CD14-positive monocyte (primary cell): Measurements from ENCODE around the gene KNDC1. TPM values are rescaled to one million over a fixed set of nuclear protein-coding genes. Genes with fewer than 3 reads are reported as not detected.
A peak's percentile ranks its signal among the peaks of the same experiment; 100 is the strongest.

Experiments
- DNase-seq, 3 donors: peaks; one replicate each; pipeline ENCODE4 v3.0.0-alpha.2; 2011 to 2022
- H2AFZ ChIP-seq: 2 replicates; pipeline ENCODE4 v1.6.0; 2012; ENCODE audit warnings: mild to moderate bottlenecking, low read depth, low read length, inconsistent platforms; ENCODE audit not compliant: insufficient read depth, poor library complexity, severe bottlenecking
- H3K27ac ChIP-seq, 2 donors: 1 replicate in 1 of 2; 2 replicates in 1 of 2; pipeline ENCODE4 v1.5.1; 2012 to 2013; ENCODE audit warnings: low read length in 2 of 2, control low read depth in 1 of 2, inconsistent platforms in 1 of 2, low read depth in 1 of 2, mild to moderate bottlenecking in 1 of 2
- H3K27me3 ChIP-seq, 2 donors: one replicate each; pipeline versions ENCODE4 v1.6.0 to v1.6.1; 2011 to 2013; ENCODE audit warnings: low read length in 2 of 2; ENCODE audit not compliant: control insufficient read depth in 2 of 2, insufficient read depth in 2 of 2
- H3K36me3 ChIP-seq, 2 donors: replicated peaks in 1 of 2; 1 replicate in 1 of 2; 2 replicates in 1 of 2; pipeline versions ENCODE4 v1.5.1 to v1.6.1; 2012 to 2013; ENCODE audit warnings: low read length in 2 of 2, control low read depth in 1 of 2, inconsistent platforms in 1 of 2, mild to moderate bottlenecking in 1 of 2; ENCODE audit not compliant: insufficient read depth in 2 of 2, control insufficient read depth in 1 of 2
- H3K4me1 ChIP-seq, 2 donors: 1 replicate in 1 of 2; 2 replicates in 1 of 2; pipeline versions ENCODE4 v1.5.1 to v1.6.1; 2012 to 2013; ENCODE audit warnings: low read length in 2 of 2, control low read depth in 1 of 2, inconsistent platforms in 1 of 2, mild to moderate bottlenecking in 1 of 2, moderate library complexity in 1 of 2; ENCODE audit not compliant: insufficient read depth in 2 of 2, control insufficient read depth in 1 of 2
- H3K4me2 ChIP-seq: replicated peaks from 2 replicates; pipeline ENCODE3; 2012; ENCODE audit warnings: low read length, moderate library complexity, mild to moderate bottlenecking; ENCODE audit not compliant: poor library complexity, severe bottlenecking; ENCODE audit errors: extremely low read depth
- H3K4me3 ChIP-seq, 3 experiments: fragments of 200-600 bp in 1 of 3; sonication (generic) in 1 of 3; replicated peaks in 1 of 3; 1 replicate in 2 of 3; 2 replicates in 1 of 3; pipeline ENCODE4 v1.5.1; 2011 to 2013; ENCODE audit warnings: low read length in 3 of 3, mild to moderate bottlenecking in 3 of 3, control low read depth in 2 of 3, low read depth in 2 of 3, inconsistent platforms in 1 of 3, moderate library complexity in 1 of 3
- H3K79me2 ChIP-seq: 2 replicates; pipeline ENCODE4 v1.6.0; 2012; ENCODE audit warnings: mild to moderate bottlenecking, control low read depth, inconsistent platforms, low read length, moderate library complexity; ENCODE audit not compliant: insufficient read depth
- H3K9ac ChIP-seq: 2 replicates; pipeline ENCODE4 v1.6.0; 2017; ENCODE audit warnings: low read length, mild to moderate bottlenecking; ENCODE audit not compliant: insufficient read depth, poor library complexity, severe bottlenecking
- H3K9me3 ChIP-seq, 2 donors: replicated peaks in 1 of 2; 1 replicate in 1 of 2; 2 replicates in 1 of 2; pipeline versions ENCODE4 v1.5.1 to v1.6.1; 2012 to 2013; ENCODE audit warnings: low read length in 2 of 2, control low read depth in 1 of 2; ENCODE audit not compliant: control insufficient read depth in 1 of 2, insufficient read depth in 1 of 2
- H4K20me1 ChIP-seq: 2 replicates; pipeline ENCODE4 v1.6.0; 2012; ENCODE audit warnings: mild to moderate bottlenecking, low read length, control low read depth, moderate library complexity; ENCODE audit not compliant: insufficient read depth
- H3K27ac Mint-ChIP-seq, 7 donors: one replicate each; pipeline ENCODE4 v1.8.0; 2020; ENCODE audit warnings: mild to moderate bottlenecking in 7 of 7, mixed read lengths in 7 of 7, moderate library complexity in 6 of 7, inconsistent platforms in 2 of 7
- H3K27me3 Mint-ChIP-seq, 3 donors: one replicate each; pipeline ENCODE4 v1.8.0; 2021 to 2022; ENCODE audit warnings: low read depth in 3 of 3, mild to moderate bottlenecking in 3 of 3, mixed read lengths in 3 of 3, moderate library complexity in 3 of 3, inconsistent platforms in 1 of 3
- H3K36me3 Mint-ChIP-seq, 2 donors: one replicate each; pipeline ENCODE4 v1.8.0; 2020; ENCODE audit warnings: mixed read lengths in 2 of 2, inconsistent platforms in 1 of 2, mild to moderate bottlenecking in 1 of 2
- H3K4me1 Mint-ChIP-seq: one replicate; pipeline ENCODE4 v1.8.0; 2020; ENCODE audit warnings: mild to moderate bottlenecking, mixed read lengths
- H3K4me3 Mint-ChIP-seq, 2 donors: one replicate each; pipeline ENCODE4 v1.8.0; 2020; ENCODE audit warnings: mild to moderate bottlenecking in 2 of 2, mixed read lengths in 2 of 2, moderate library complexity in 1 of 2
- H3K9me3 Mint-ChIP-seq, 7 donors: one replicate each; pipeline ENCODE4 v1.8.0; 2020 to 2022; ENCODE audit warnings: mixed read lengths in 7 of 7, mild to moderate bottlenecking in 6 of 7, moderate library complexity in 6 of 7, inconsistent platforms in 2 of 7
- WGBS: methylation state at CpG from one replicate; pipeline ENCODE4 v1.1.5; 2013; ENCODE audit warnings: missing lambda C conversion rate; ENCODE audit not compliant: insufficient coverage; 5-methylcytosine and 5-hydroxymethylcytosine counted together
- intact Hi-C, 2 donors: fragments of 100-400 bp; cut with micrococcal nuclease; formaldehyde crosslinking; loops; one replicate each; pipeline versions ENCODE4 v1.15.0 to v1.15.1; 2023
- polyA plus RNA-seq, 3 donors: library from polyadenylated mRNA; depleted of rRNA in 1 of 3; unstranded in 2 of 3; stranded (reverse) in 1 of 3; fragments of 300-500 nt in 2 of 3; fragments of >200 nt in 1 of 3; fragmentation: Illumina TruSeq in 2 of 3; gene quantifications; 1 replicate in 2 of 3; 2 replicates in 1 of 3; pipeline ENCODE4 v1.2.3, GENCODE V29; 2012 to 2021
- TF ChIP-seq, protein P1 (sequence below): fragments of 200-600 bp; IDR thresholded peaks from one replicate; pipeline ENCODE4 v1.8.0; 2022; ENCODE audit warnings: antibody characterized with exemption, mild to moderate bottlenecking

Gene KNDC1
- polyA plus RNA-seq, 3 donors, result 0.22 to 0.80 TPM; not detected in 1

GRCh38 chr10:133230044-133230361 is 70.0 kb downstream of the KNDC1 start, which contains the start of gene UTF1:
UTF1 (plus strand) TSS chr10:133230217; CDS start chr10:133230289, 72 bp downstream.
- H3K4me3 Mint-ChIP-seq, result peak within 1 kb of the TSS; percentile 60 to 90
- Histone ChIP-seq H3K27me3 (peaks cover 22 to 72% of the 10 kb centered on the region in 2 donors), H3K4me3 (peak within 1 kb of the TSS in 1 of 3 experiments; percentile 54), H3K36me3 (no peaks in the 10 kb centered on the region), H3K9ac (peak within 1 kb of the TSS; percentile 27), H3K4me2 (peak within 1 kb of the TSS; percentile 67), H2AFZ (peak within 1 kb of the TSS; percentile 75), H3K9me3 (peaks cover 3 to 7% of the 10 kb centered on the region in 2 donors), H4K20me1 (no peaks in the 10 kb centered on the region), H3K79me2 (no peaks in the 10 kb centered on the region), H3K27ac (no peak within 1 kb of the TSS), H3K4me1 (peaks cover 5 to 33% of the 10 kb centered on the region in 2 donors)
- intact Hi-C loops, result loop anchor here in 1 of 2 donors (10.0 kb wide), 1 partner anchor 85 kb away; no protein-coding TSS in a partner anchor
- WGBS, result 1% methylated on average over 44 of the region's 49 CpGs
- peaks cover 69 to 80% (median 77%) of the 10 kb centered on the region in 3 donors for H3K27me3 Mint-ChIP-seq
- DNase-seq, result no peak
- H3K27ac Mint-ChIP-seq, result peak within 1 kb of the TSS in 1 of 7 donors; percentile 15
- TF ChIP-seq, protein P1, sequence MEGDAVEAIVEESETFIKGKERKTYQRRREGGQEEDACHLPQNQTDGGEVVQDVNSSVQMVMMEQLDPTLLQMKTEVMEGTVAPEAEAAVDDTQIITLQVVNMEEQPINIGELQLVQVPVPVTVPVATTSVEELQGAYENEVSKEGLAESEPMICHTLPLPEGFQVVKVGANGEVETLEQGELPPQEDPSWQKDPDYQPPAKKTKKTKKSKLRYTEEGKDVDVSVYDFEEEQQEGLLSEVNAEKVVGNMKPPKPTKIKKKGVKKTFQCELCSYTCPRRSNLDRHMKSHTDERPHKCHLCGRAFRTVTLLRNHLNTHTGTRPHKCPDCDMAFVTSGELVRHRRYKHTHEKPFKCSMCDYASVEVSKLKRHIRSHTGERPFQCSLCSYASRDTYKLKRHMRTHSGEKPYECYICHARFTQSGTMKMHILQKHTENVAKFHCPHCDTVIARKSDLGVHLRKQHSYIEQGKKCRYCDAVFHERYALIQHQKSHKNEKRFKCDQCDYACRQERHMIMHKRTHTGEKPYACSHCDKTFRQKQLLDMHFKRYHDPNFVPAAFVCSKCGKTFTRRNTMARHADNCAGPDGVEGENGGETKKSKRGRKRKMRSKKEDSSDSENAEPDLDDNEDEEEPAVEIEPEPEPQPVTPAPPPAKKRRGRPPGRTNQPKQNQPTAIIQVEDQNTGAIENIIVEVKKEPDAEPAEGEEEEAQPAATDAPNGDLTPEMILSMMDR, result no peak
- H3K4me1 Mint-ChIP-seq, result peaks cover 24% of the 10 kb centered on the region
- H3K36me3 Mint-ChIP-seq, result peaks cover 9 to 13% of the 10 kb centered on the region in 2 donors
- H3K9me3 Mint-ChIP-seq, result peaks cover 2 to 22% (median 16%) of the 10 kb centered on the region in 7 donors

DNA sequence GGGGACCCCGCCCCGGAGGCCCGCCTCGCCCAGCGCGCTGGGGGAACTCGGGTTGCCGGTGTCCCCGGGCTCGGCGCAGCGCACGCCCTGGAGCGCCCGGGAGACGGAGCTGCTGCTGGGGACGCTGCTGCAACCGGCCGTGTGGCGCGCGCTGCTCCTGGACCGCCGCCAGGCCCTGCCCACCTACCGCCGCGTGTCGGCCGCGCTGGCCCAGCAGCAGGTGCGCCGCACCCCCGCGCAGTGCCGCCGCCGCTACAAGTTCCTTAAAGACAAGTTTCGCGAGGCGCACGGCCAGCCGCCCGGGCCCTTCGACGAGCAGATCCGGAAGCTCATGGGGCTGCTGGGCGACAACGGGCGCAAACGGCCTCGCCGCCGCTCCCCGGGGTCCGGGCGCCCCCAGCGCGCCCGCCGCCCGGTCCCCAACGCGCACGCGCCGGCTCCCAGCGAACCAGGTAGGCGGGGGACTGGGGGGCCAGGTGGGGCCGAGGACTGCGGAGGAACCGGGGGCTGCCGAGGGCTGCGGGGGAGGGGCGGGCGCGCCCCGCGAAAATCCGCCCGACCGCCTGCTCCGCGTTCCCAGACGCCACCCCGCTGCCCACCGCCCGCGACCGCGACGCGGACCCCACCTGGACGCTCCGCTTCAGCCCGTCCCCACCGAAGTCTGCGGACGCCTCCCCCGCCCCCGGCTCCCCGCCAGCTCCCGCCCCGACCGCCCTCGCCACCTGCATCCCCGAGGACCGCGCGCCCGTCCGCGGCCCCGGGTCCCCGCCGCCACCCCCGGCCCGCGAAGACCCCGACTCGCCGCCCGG is 70.6 kb downstream of the KNDC1 start:
- H4K20me1 ChIP-seq, result no peaks in the 10 kb centered on the region
- intact Hi-C loops, result loop anchor here in 1 of 2 donors (10.0 kb wide), 1 partner anchor 86 kb away; no protein-coding TSS in a partner anchor
- peaks cover 2 to 22% (median 16%) of the 10 kb centered on the region in 7 donors for H3K9me3 Mint-ChIP-seq
- H3K27ac Mint-ChIP-seq, result no peak overlapping the region
- peak overlapping the region in 1 of 3 experiments; percentile 54 for H3K4me3 ChIP-seq
- H3K79me2 ChIP-seq, result no peaks in the 10 kb centered on the region
- H3K27ac ChIP-seq, result no peak overlapping the region
- 2% methylated on average over 122 of the region's 122 CpGs for WGBS
- H3K4me1 Mint-ChIP-seq, result peaks cover 25% of the 10 kb centered on the region
- peak overlapping the region; percentile 60 to 77 for H3K4me3 Mint-ChIP-seq
- peaks cover 65 to 76% (median 72%) of the 10 kb centered on the region in 3 donors for H3K27me3 Mint-ChIP-seq
- peaks cover 11 to 39% of the 10 kb centered on the region in 2 donors for H3K4me1 ChIP-seq
- H3K27me3 ChIP-seq, result peaks cover 22 to 66% of the 10 kb centered on the region in 2 donors
- H3K4me2 ChIP-seq, result peak overlapping the region; percentile 67
- peak; percentile 68 to 80 (median 77) for DNase-seq
- H3K36me3 Mint-ChIP-seq, result peaks cover 9 to 13% of the 10 kb centered on the region in 2 donors
- H3K36me3 ChIP-seq, result no peaks in the 10 kb centered on the region
- peak overlapping the region; percentile 75 for H2AFZ ChIP-seq
- H3K9ac ChIP-seq, result peak overlapping the region; percentile 27
- TF ChIP-seq, protein P1, result no peak
- H3K9me3 ChIP-seq, result peaks cover 3 to 7% of the 10 kb centered on the region in 2 donors
